HG02885 (cell line): Measurements from ENCODE around the gene AIP.

Experiments used
- ATAC-seq: cut with Tn5 transposase; IDR thresholded peaks from one replicate; pipeline ENCODE4 v1.9.1; 2021; ENCODE audit warnings: mild to moderate bottlenecking; ENCODE audit not compliant: unreplicated experiment, poor library complexity

The AIP gene

GRCh38 chr11:67522844-67523555, 40.2 kb downstream of the AIP start, which contains the start of gene CABP2:
Gene CABP2 (minus strand): TSS chr11:67523446. CDS start chr11:67523326, 120 bp downstream.
- ATAC-seq = no peak

GRCh38 chr11:67523556-67524479, 41.0 kb downstream of the AIP start:
- ATAC-seq = no peak

- ATAC-seq = no peak
Observed at GRCh38 chr11:67524480-67524808, 41.6 kb downstream of the AIP start.

- ATAC-seq = no peak
Observed at GRCh38 chr11:67525275-67525976, 42.6 kb downstream of the AIP start.

GRCh38 chr11:67528376-67528775, 45.5 kb downstream of the AIP start:
- ATAC-seq = no peak

- ATAC-seq = no peak
Observed at GRCh38 chr11:67530282-67530592, 47.4 kb downstream of the AIP start.

- no peak for ATAC-seq
Observed at GRCh38 chr11:67532889-67533288, 50.1 kb downstream of the AIP start.

- ATAC-seq = no peak
Observed at GRCh38 chr11:67534070-67534679, 51.3 kb downstream of the AIP start.

GRCh38 chr11:67535561-67535960, 52.7 kb downstream of the AIP start:
- ATAC-seq = no peak

- no peak for ATAC-seq
Observed at GRCh38 chr11:67538306-67538705, 55.5 kb downstream of the AIP start.

GRCh38 chr11:67538823-67539505, 56.1 kb downstream of the AIP start:
- no peak for ATAC-seq

- ATAC-seq = no peak
Observed at GRCh38 chr11:67539550-67539949, 56.7 kb downstream of the AIP start.
